ENCODE results near the gene RNF112.
"Not testable (repeated sequence)": the region's sequence is repeated elsewhere in the genome, so short reads cannot be mapped to it uniquely, and the experiment has no call there.

Gene RNF112

GRCh38 chr17:19461116-19461515, 50.1 kb downstream of the RNF112 start:
- peaks cover 4% of the 10 kb centered on the region for H3F3A ChIP-seq (ENCODE audit: insufficient read depth)
- H4K20me1 ChIP-seq (ENCODE audit: low read depth, low read length) = no peaks in the 10 kb centered on the region
- H3K4me3 ChIP-seq (ENCODE audit: insufficient read depth, low read length, poor library complexity, severe bottlenecking) = no peak overlapping the region
- peak overlapping the region; percentile 25 for H3K27ac ChIP-seq (ENCODE audit: low read depth, low read length)
- no peaks in the 10 kb centered on the region for H3K79me2 ChIP-seq (ENCODE audit: insufficient read depth, low read length)
- H3K9me2 ChIP-seq (replicated peaks; ENCODE audit: insufficient read depth, low read length) = no peaks in the 10 kb centered on the region
- no peak overlapping the region for H2AFZ ChIP-seq (ENCODE audit: low read depth, low read length, severe bottlenecking)
- TF ChIP-seq EZH2phosphoT487 (conservative IDR thresholded peaks at IDR 0.05; ENCODE audit: low read length) = no peak
- TF ChIP-seq, protein P1, sequence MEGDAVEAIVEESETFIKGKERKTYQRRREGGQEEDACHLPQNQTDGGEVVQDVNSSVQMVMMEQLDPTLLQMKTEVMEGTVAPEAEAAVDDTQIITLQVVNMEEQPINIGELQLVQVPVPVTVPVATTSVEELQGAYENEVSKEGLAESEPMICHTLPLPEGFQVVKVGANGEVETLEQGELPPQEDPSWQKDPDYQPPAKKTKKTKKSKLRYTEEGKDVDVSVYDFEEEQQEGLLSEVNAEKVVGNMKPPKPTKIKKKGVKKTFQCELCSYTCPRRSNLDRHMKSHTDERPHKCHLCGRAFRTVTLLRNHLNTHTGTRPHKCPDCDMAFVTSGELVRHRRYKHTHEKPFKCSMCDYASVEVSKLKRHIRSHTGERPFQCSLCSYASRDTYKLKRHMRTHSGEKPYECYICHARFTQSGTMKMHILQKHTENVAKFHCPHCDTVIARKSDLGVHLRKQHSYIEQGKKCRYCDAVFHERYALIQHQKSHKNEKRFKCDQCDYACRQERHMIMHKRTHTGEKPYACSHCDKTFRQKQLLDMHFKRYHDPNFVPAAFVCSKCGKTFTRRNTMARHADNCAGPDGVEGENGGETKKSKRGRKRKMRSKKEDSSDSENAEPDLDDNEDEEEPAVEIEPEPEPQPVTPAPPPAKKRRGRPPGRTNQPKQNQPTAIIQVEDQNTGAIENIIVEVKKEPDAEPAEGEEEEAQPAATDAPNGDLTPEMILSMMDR (IDR thresholded peaks at IDR 0.05; ENCODE audit: insufficient read depth, low read length, poor library complexity, severe bottlenecking) = no peak
- no peaks in the 10 kb centered on the region for H3K27me3 ChIP-seq (ENCODE audit: low read length)
- H3K9me3 ChIP-seq (ENCODE audit: insufficient read depth, low read length) = no peaks in the 10 kb centered on the region
- no peak overlapping the region for H3K4me2 ChIP-seq (ENCODE audit: low read depth, low read length, poor library complexity, severe bottlenecking)
- H3K36me3 ChIP-seq (ENCODE audit: low read length) = no peaks in the 10 kb centered on the region
- no peak overlapping the region for H3K9ac ChIP-seq (ENCODE audit: low read length)

DNA sequence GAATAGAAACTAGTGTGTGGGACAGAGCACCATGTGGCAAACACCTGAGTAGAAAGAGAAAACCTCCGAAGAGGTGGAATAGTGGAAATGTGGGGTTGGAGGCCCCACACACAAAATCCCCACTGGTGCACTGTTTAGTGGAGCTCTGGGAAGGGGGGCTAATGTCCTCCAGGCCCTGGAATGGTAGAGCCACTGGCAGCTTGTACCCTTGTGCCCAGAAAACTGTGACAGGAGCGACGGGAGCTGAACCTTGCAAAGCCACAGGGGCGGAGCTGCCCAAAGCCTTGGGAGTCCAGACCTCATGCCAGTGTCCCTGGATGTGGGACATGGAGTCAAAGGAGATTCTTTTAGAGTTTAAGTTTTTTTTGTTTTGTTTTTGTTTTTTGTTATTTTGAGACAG, 50.6 kb downstream of the RNF112 start:
- Histone ChIP-seq H2AFZ (ENCODE audit: low read depth, low read length, severe bottlenecking) (no peak overlapping the region), H3K4me3 (ENCODE audit: insufficient read depth, low read length, poor library complexity, severe bottlenecking) (no peak overlapping the region), H3K4me2 (ENCODE audit: low read depth, low read length, poor library complexity, severe bottlenecking) (no peak overlapping the region), H3K36me3 (ENCODE audit: low read length) (no peaks in the 10 kb centered on the region), H3K27ac (ENCODE audit: low read depth, low read length) (peak overlapping the region; percentile 25; the same call in 1 of the 2 replicates), H3K9me3 (ENCODE audit: insufficient read depth, low read length) (no peaks in the 10 kb centered on the region), H3K27me3 (ENCODE audit: low read length) (no peaks in the 10 kb centered on the region), H3K9ac (ENCODE audit: low read length) (no peak overlapping the region), H3K9me2 (replicated peaks; ENCODE audit: insufficient read depth, low read length) (no peaks in the 10 kb centered on the region), H4K20me1 (ENCODE audit: low read depth, low read length) (no peaks in the 10 kb centered on the region), H3K79me2 (ENCODE audit: insufficient read depth, low read length) (no peaks in the 10 kb centered on the region), H3F3A (ENCODE audit: insufficient read depth) (peaks cover 4% of the 10 kb centered on the region)
- TF ChIP-seq, protein P1 (IDR thresholded peaks at IDR 0.05; ENCODE audit: insufficient read depth, low read length, poor library complexity, severe bottlenecking) = no peak
- no peak for TF ChIP-seq EZH2phosphoT487 (conservative IDR thresholded peaks at IDR 0.05; ENCODE audit: low read length)

GRCh38 chr17:19462456-19463035, 51.5 kb downstream of the RNF112 start:
- H3K36me3 ChIP-seq (ENCODE audit: low read length); H3K79me2 ChIP-seq (ENCODE audit: insufficient read depth, low read length); H3K27me3 ChIP-seq (ENCODE audit: low read length); H3K9me3 ChIP-seq (ENCODE audit: insufficient read depth, low read length); H2AFZ ChIP-seq (ENCODE audit: low read depth, low read length, severe bottlenecking); H3K4me3 ChIP-seq (ENCODE audit: insufficient read depth, low read length, poor library complexity, severe bottlenecking); H3F3A ChIP-seq (ENCODE audit: insufficient read depth); H4K20me1 ChIP-seq (ENCODE audit: low read depth, low read length); H3K9me2 ChIP-seq (replicated peaks; ENCODE audit: insufficient read depth, low read length): not testable (repeated sequence)
- Histone ChIP-seq H3K9ac (ENCODE audit: low read length) (peak overlapping the region; percentile 26; the same call in 1 of the 2 replicates), H3K27ac (ENCODE audit: low read depth, low read length) (peak overlapping the region; percentile 72), H3K4me2 (ENCODE audit: low read depth, low read length, poor library complexity, severe bottlenecking) (peak overlapping the region; percentile 54)

Measured in SU-DHL-6 (cell line).